ENCODE results near the gene RBM47.

DNA sequence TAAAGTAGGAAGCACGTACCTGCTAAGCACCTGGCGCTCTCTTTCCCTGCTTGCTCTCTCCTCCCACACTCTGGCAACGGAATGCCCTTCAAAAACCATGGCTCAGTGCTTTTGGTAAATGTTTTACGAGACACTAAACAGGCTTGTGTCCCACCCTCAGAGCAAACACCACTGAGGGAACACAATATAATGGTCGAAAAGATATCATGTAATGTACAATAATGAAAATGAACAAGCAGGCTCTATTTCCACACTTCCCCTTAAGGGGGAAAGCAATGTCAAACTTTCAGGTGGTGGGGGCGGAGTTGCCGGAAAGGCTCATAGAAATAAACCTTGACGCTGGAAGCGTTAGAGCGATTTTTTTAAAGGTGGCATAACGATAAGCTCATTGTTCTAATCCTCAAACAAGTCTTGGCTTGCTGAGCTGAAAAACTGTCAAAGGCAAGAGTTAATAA lies 115.1 kb downstream of the RBM47 start:
- TF ChIP-seq, protein P1, sequence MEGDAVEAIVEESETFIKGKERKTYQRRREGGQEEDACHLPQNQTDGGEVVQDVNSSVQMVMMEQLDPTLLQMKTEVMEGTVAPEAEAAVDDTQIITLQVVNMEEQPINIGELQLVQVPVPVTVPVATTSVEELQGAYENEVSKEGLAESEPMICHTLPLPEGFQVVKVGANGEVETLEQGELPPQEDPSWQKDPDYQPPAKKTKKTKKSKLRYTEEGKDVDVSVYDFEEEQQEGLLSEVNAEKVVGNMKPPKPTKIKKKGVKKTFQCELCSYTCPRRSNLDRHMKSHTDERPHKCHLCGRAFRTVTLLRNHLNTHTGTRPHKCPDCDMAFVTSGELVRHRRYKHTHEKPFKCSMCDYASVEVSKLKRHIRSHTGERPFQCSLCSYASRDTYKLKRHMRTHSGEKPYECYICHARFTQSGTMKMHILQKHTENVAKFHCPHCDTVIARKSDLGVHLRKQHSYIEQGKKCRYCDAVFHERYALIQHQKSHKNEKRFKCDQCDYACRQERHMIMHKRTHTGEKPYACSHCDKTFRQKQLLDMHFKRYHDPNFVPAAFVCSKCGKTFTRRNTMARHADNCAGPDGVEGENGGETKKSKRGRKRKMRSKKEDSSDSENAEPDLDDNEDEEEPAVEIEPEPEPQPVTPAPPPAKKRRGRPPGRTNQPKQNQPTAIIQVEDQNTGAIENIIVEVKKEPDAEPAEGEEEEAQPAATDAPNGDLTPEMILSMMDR (conservative IDR thresholded peaks at IDR 0.05), result no peak
- no peak for TF ChIP-seq EZH2 (IDR thresholded peaks at IDR 0.05; ENCODE audit: low read depth)
